ENCODE data around the gene ZFYVE19.

Gene ZFYVE19

DNA sequence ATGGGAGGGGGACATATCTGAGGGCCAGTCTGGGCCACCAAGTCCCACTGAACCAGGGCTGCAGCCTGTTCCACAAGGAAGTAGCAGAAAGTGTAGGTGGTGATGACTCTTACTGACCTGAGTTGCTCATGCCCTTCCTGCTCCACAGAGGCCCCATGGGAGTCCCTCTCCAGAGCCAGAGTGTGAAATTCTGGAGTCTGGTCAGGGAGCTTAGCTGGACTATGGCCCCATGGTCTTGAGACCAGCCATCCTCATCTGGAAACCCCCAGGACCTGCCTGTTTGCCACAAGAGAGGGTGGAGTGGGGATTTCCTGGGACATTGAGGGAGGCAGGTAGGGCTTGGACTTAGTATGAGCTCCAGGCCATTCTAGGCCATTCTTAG, 39.9 kb downstream of the ZFYVE19 start:
- no peak for ATAC-seq (ENCODE audit: insufficient read depth, low read depth)
- no peak overlapping the region for H3K9ac ChIP-seq (ENCODE audit: low read depth, low read length)
- H3K27ac ChIP-seq (ENCODE audit: low read length) = no peak overlapping the region

DNA sequence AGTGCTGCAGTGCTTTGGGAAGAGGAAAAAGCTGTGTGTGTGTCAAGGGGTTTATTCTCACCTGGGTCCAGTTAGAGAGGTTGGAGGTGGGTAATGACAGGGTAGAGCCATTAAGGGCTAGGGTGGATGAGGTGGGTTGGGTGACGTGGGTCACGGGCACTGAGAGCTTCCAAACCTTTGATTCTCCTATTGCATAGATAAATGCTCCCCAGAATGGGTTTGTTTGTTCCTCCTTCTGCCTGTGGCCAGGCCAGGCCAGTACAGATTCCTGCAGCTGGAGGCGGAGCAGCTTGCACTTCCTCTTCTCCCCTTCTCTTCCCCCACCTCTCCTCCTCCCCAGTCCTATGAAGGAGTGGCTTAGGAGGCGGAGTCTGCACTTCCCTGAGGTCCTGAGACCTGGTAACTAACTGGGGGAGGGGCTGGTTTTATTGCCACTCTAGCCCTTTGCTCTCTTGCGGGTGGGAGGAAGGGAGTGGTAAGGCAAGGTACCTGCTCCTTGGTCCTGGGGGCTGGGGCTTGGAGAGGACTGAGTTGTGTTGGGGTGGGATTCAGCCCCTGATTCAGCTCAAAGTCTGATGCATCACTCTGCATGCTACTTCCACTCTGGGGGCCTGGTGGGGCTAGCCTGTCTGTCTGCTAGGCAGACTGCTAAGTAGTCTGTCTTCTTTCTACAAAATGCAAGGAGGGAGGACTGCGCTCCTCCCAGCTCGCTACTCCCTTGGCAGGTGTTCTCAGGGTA, 40.5 kb downstream of the ZFYVE19 start:
- H3K27me3 ChIP-seq (ENCODE audit: insufficient read depth, low read length, poor library complexity) = no peaks in the 10 kb centered on the region
- H3K27ac ChIP-seq (ENCODE audit: low read length) = no peak overlapping the region
- peaks cover 10% of the 10 kb centered on the region for H3K4me1 ChIP-seq (ENCODE audit: insufficient read depth, low read length)
- no peak overlapping the region for H3K4me2 ChIP-seq (ENCODE audit: insufficient read depth, low read length)
- H3K4me3 ChIP-seq (ENCODE audit: low read depth in 1 of 2, low read length in 2 of 2) = no peak overlapping the region
- no peak overlapping the region for H3K9ac ChIP-seq (ENCODE audit: low read depth, low read length)
- H2AFZ ChIP-seq (ENCODE audit: low read depth, low read length) = peak overlapping the region; percentile 43
- no peaks in the 10 kb centered on the region for H4K20me1 ChIP-seq (ENCODE audit: insufficient read depth, low read length)
- H3K36me3 ChIP-seq (ENCODE audit: insufficient read depth, low read length) = no peaks in the 10 kb centered on the region
- peak; percentile 59 for DNase-seq
- ATAC-seq (ENCODE audit: insufficient read depth, low read depth) = peak; percentile 92
- no peaks in the 10 kb centered on the region for H3K79me2 ChIP-seq (ENCODE audit: insufficient read depth, low read length)
- no peaks in the 10 kb centered on the region for H3K9me3 ChIP-seq (ENCODE audit: insufficient read depth, low read length, severe bottlenecking)
- TF ChIP-seq EZH2 (IDR thresholded peaks at IDR 0.05; ENCODE audit: borderline replicate concordance, low read depth, low read length, severe bottlenecking) = no peak
- TF ChIP-seq, protein P1, sequence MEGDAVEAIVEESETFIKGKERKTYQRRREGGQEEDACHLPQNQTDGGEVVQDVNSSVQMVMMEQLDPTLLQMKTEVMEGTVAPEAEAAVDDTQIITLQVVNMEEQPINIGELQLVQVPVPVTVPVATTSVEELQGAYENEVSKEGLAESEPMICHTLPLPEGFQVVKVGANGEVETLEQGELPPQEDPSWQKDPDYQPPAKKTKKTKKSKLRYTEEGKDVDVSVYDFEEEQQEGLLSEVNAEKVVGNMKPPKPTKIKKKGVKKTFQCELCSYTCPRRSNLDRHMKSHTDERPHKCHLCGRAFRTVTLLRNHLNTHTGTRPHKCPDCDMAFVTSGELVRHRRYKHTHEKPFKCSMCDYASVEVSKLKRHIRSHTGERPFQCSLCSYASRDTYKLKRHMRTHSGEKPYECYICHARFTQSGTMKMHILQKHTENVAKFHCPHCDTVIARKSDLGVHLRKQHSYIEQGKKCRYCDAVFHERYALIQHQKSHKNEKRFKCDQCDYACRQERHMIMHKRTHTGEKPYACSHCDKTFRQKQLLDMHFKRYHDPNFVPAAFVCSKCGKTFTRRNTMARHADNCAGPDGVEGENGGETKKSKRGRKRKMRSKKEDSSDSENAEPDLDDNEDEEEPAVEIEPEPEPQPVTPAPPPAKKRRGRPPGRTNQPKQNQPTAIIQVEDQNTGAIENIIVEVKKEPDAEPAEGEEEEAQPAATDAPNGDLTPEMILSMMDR (IDR thresholded peaks at IDR 0.05; ENCODE audit: borderline replicate concordance, extremely low read depth, low read length, poor library complexity, severe bottlenecking) = no peak

More for the DNA sequence above, 39.9 kb downstream of the ZFYVE19 start:
- no peaks in the 10 kb centered on the region for H3K27me3 ChIP-seq (ENCODE audit: insufficient read depth, low read length, poor library complexity)
- TF ChIP-seq, protein P1 (IDR thresholded peaks at IDR 0.05; ENCODE audit: borderline replicate concordance, extremely low read depth, low read length, poor library complexity, severe bottlenecking) = no peak
- TF ChIP-seq EZH2 (IDR thresholded peaks at IDR 0.05; ENCODE audit: borderline replicate concordance, low read depth, low read length, severe bottlenecking) = no peak
- H3K36me3 ChIP-seq (ENCODE audit: insufficient read depth, low read length) = no peaks in the 10 kb centered on the region
- peaks cover 10% of the 10 kb centered on the region for H3K4me1 ChIP-seq (ENCODE audit: insufficient read depth, low read length)
- no peak overlapping the region for H3K4me3 ChIP-seq (ENCODE audit: low read depth in 1 of 2, low read length in 2 of 2)
- H2AFZ ChIP-seq (ENCODE audit: low read depth, low read length) = 0 out of 2 replicates have a peak overlapping the region, but pooled peaks have one; percentile 43
- H3K9me3 ChIP-seq (ENCODE audit: insufficient read depth, low read length, severe bottlenecking) = no peaks in the 10 kb centered on the region
- no peaks in the 10 kb centered on the region for H3K79me2 ChIP-seq (ENCODE audit: insufficient read depth, low read length)
- DNase-seq = no peak
- no peaks in the 10 kb centered on the region for H4K20me1 ChIP-seq (ENCODE audit: insufficient read depth, low read length)
- no peak overlapping the region for H3K4me2 ChIP-seq (ENCODE audit: insufficient read depth, low read length)

DNA sequence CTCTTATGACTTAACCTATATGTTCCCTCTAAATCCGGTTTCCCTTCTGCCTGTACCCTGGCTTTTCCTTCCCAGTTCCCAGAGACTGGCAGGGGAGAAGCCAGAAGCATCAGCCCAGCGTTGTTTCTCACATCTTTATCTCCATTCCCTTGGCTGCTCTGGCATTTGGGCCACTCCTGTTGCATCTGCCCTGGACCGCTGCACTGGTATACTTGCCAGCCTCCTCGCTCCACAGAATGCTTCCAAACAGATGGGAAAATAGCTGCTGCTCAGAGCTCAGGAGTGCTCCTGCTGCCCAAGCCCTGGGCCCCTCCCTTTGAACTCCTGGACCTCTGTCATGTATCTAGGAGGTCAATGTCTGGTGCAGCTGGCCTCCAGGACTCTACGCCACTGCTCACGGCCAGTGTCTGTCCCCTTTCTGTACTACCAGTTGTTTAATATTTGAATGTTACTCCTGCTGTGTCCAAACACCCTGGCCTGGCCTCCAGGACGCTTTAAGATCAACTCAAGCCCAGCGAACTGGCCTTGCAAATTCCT, 43.8 kb downstream of the ZFYVE19 start:
- Histone ChIP-seq H3K4me1 (ENCODE audit: insufficient read depth, low read length) (peaks cover 10% of the 10 kb centered on the region), H2AFZ (ENCODE audit: low read depth, low read length) (no peak overlapping the region), H3K4me3 (ENCODE audit: low read depth in 1 of 2, low read length in 2 of 2) (no peak overlapping the region), H3K9me3 (ENCODE audit: insufficient read depth, low read length, severe bottlenecking) (no peaks in the 10 kb centered on the region), H3K27me3 (ENCODE audit: insufficient read depth, low read length, poor library complexity) (no peaks in the 10 kb centered on the region), H3K79me2 (ENCODE audit: insufficient read depth, low read length) (no peaks in the 10 kb centered on the region), H3K9ac (ENCODE audit: low read depth, low read length) (no peak overlapping the region), H4K20me1 (ENCODE audit: insufficient read depth, low read length) (no peaks in the 10 kb centered on the region), H3K4me2 (ENCODE audit: insufficient read depth, low read length) (no peak overlapping the region), H3K36me3 (ENCODE audit: insufficient read depth, low read length) (no peaks in the 10 kb centered on the region), H3K27ac (ENCODE audit: low read length) (no peak overlapping the region)
- TF ChIP-seq EZH2 (IDR thresholded peaks at IDR 0.05; ENCODE audit: borderline replicate concordance, low read depth, low read length, severe bottlenecking) = no peak
- TF ChIP-seq, protein P1 (IDR thresholded peaks at IDR 0.05; ENCODE audit: borderline replicate concordance, extremely low read depth, low read length, poor library complexity, severe bottlenecking) = no peak
- ATAC-seq (ENCODE audit: insufficient read depth, low read depth) (no peak), DNase-seq (no peak)
